ENCODE results near the gene TMEM140.

Gene TMEM140

DNA sequence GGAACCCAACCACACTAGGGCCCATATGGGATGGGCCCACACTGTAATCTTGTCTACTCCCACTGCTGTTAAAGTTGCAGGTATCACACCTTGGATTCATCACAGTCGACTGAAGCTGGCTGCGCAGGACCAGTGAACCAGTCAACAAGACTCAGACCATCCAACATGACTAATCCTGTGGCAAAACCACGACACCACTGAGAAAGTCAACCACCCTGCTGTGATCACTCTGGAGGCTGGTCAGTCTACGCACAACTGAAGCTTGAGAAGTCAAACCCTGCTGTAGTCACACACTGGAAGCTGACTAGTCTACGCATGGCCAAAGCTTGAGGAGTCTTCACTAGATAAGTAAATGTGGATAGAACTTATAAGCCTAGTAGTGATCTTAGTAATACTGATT lies 32.2 kb downstream of the TMEM140 start:
- TF ChIP-seq, protein P1, sequence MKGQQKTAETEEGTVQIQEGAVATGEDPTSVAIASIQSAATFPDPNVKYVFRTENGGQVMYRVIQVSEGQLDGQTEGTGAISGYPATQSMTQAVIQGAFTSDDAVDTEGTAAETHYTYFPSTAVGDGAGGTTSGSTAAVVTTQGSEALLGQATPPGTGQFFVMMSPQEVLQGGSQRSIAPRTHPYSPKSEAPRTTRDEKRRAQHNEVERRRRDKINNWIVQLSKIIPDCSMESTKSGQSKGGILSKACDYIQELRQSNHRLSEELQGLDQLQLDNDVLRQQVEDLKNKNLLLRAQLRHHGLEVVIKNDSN (IDR thresholded peaks at IDR 0.05) = no peak
- TF ChIP-seq ZBTB7A (IDR thresholded peaks at IDR 0.05; ENCODE audit: low read depth) = no peak
- TF ChIP-seq EGR1 (IDR thresholded peaks at IDR 0.05) = no peak
- TF ChIP-seq TCF12 (IDR thresholded peaks at IDR 0.05; ENCODE audit: low read depth) = no peak
- no peak for TF ChIP-seq YY1 (IDR thresholded peaks at IDR 0.05; ENCODE audit: low read depth)
- no peak for TF ChIP-seq NFIC (IDR thresholded peaks at IDR 0.05)
- TF ChIP-seq EP300 (IDR thresholded peaks at IDR 0.05; ENCODE audit: borderline replicate concordance) = no peak
- no peak for TF ChIP-seq FOXM1 (IDR thresholded peaks at IDR 0.05; ENCODE audit: borderline replicate concordance, low read depth)
- no peak for TF ChIP-seq CREB1 (IDR thresholded peaks at IDR 0.05; ENCODE audit: low read depth)
- no peak for TF ChIP-seq RAD21 (IDR thresholded peaks at IDR 0.05; ENCODE audit: low read depth)
- TF ChIP-seq TEAD4 (IDR thresholded peaks at IDR 0.05) = no peak
- TF ChIP-seq, protein P2, sequence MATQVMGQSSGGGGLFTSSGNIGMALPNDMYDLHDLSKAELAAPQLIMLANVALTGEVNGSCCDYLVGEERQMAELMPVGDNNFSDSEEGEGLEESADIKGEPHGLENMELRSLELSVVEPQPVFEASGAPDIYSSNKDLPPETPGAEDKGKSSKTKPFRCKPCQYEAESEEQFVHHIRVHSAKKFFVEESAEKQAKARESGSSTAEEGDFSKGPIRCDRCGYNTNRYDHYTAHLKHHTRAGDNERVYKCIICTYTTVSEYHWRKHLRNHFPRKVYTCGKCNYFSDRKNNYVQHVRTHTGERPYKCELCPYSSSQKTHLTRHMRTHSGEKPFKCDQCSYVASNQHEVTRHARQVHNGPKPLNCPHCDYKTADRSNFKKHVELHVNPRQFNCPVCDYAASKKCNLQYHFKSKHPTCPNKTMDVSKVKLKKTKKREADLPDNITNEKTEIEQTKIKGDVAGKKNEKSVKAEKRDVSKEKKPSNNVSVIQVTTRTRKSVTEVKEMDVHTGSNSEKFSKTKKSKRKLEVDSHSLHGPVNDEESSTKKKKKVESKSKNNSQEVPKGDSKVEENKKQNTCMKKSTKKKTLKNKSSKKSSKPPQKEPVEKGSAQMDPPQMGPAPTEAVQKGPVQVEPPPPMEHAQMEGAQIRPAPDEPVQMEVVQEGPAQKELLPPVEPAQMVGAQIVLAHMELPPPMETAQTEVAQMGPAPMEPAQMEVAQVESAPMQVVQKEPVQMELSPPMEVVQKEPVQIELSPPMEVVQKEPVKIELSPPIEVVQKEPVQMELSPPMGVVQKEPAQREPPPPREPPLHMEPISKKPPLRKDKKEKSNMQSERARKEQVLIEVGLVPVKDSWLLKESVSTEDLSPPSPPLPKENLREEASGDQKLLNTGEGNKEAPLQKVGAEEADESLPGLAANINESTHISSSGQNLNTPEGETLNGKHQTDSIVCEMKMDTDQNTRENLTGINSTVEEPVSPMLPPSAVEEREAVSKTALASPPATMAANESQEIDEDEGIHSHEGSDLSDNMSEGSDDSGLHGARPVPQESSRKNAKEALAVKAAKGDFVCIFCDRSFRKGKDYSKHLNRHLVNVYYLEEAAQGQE (IDR thresholded peaks at IDR 0.05; ENCODE audit: low read depth) = no peak
- TF ChIP-seq CEBPB (IDR thresholded peaks at IDR 0.05) = no peak
- TF ChIP-seq, protein P3, sequence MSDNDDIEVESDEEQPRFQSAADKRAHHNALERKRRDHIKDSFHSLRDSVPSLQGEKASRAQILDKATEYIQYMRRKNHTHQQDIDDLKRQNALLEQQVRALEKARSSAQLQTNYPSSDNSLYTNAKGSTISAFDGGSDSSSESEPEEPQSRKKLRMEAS (IDR thresholded peaks at IDR 0.05) = no peak
- TF ChIP-seq TAF1 (IDR thresholded peaks at IDR 0.05; ENCODE audit: low read depth) = no peak

DNA sequence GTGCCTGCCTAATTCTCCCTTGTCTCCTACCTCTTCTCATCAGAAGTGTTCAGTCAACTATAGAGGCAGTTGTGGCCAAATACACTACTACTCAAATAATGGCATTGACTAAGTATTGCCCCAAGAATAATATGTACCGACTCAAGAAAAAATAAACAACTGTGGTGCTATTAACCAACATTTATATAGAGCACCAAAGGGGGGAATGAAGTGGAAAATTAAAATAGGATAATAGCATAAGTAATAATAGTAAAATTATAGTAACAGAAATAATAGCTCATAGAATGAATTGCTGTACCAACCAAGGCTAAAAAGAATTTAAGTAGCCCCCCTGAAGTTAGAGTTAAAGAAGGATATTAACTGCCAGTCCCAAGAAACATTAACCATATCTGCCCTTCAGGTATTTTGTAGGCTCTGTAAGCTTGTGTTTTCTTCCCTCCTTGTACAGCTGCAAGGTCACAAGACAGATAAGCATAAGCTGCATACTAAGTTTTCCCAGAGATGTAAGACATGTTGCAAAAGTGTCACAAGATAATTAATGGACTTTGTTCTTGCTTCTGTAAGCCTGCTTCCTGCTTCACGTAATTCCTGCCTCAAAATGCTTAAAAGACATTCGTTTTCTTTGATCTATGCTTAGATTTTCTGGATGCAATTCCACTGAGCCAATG lies 33.5 kb downstream of the TMEM140 start:
- TF ChIP-seq FOXM1 (IDR thresholded peaks at IDR 0.05; ENCODE audit: borderline replicate concordance, low read depth) (no peak), TCF12 (IDR thresholded peaks at IDR 0.05; ENCODE audit: low read depth) (no peak), ZBTB7A (IDR thresholded peaks at IDR 0.05; ENCODE audit: low read depth) (no peak), CREB1 (IDR thresholded peaks at IDR 0.05; ENCODE audit: low read depth) (no peak), YY1 (IDR thresholded peaks at IDR 0.05; ENCODE audit: low read depth) (no peak), EP300 (IDR thresholded peaks at IDR 0.05; ENCODE audit: borderline replicate concordance) (no peak), TAF1 (IDR thresholded peaks at IDR 0.05; ENCODE audit: low read depth) (no peak), CEBPB (IDR thresholded peaks at IDR 0.05) (no peak), EGR1 (IDR thresholded peaks at IDR 0.05) (no peak), NFIC (IDR thresholded peaks at IDR 0.05) (no peak), RAD21 (IDR thresholded peaks at IDR 0.05; ENCODE audit: low read depth) (no peak), TEAD4 (IDR thresholded peaks at IDR 0.05) (no peak)
- TF ChIP-seq, protein P3 (IDR thresholded peaks at IDR 0.05) = no peak
- TF ChIP-seq, protein P1 (IDR thresholded peaks at IDR 0.05) = no peak
- TF ChIP-seq, protein P2 (IDR thresholded peaks at IDR 0.05; ENCODE audit: low read depth) = no peak

DNA sequence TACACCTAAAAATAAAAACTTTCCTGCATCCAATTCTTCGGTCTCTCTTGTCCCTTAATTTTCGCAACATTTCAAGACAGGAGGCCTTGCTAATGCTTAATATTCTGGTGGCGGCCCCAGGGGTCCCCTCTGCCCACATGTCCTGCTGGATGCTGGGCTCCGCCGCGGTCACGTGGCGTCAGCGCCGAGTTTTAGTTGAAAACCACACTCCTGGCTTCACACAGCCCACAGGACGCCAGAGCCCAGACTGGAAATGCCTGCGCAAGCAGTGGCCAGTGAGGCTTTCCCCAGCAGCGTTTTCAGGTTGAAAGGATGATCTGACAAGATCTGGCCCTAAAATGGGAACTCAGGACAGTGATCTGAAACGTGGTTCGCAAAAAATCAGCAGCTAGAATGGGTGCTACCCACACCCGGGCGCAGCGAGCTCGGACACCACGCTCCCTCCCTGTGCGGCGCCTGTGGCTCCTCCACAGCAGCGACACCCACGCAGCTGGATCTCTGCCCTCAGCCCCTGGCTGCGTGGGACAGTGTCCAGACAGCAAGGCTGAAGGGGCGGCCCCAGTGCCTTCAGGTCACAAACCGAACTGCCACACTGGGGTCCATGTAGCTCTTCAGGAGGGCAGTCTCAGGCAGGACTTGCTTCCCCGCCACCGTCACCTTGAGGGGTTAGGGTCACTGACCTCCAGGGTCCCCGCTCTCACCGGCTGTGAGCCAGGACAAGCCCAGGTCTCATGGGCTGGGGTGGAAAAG lies 34.2 kb downstream of the TMEM140 start:
- TF ChIP-seq EP300 (IDR thresholded peaks at IDR 0.05; ENCODE audit: borderline replicate concordance) (no peak), RAD21 (IDR thresholded peaks at IDR 0.05; ENCODE audit: low read depth) (no peak), TEAD4 (IDR thresholded peaks at IDR 0.05) (no peak), TCF12 (IDR thresholded peaks at IDR 0.05; ENCODE audit: low read depth) (no peak), FOXM1 (IDR thresholded peaks at IDR 0.05; ENCODE audit: borderline replicate concordance, low read depth) (no peak), ZBTB7A (IDR thresholded peaks at IDR 0.05; ENCODE audit: low read depth) (no peak), NFIC (IDR thresholded peaks at IDR 0.05) (no peak), CREB1 (IDR thresholded peaks at IDR 0.05; ENCODE audit: low read depth) (no peak), YY1 (IDR thresholded peaks at IDR 0.05; ENCODE audit: low read depth) (no peak), CEBPB (IDR thresholded peaks at IDR 0.05) (no peak), TAF1 (IDR thresholded peaks at IDR 0.05; ENCODE audit: low read depth) (no peak), EGR1 (IDR thresholded peaks at IDR 0.05) (no peak)
- TF ChIP-seq, protein P1 (IDR thresholded peaks at IDR 0.05) = no peak
- TF ChIP-seq, protein P2 (IDR thresholded peaks at IDR 0.05; ENCODE audit: low read depth) = no peak
- TF ChIP-seq, protein P3 (IDR thresholded peaks at IDR 0.05) = no peak

All from Ishikawa (cell line).